GM23338 (cell line): Measurements from ENCODE around the gene WDR35.

Experiments used
- CREB1 ChIP-seq: fragments of 250-450 bp; sonication (Bioruptor Pico); IDR thresholded peaks from 2 replicates; pipeline ENCODE4 v1.5.0; 2020; ENCODE audit warnings: low read depth, mild to moderate bottlenecking, moderate library complexity
- EZH2 ChIP-seq: fragments of 200-600 bp; sonication (generic); IDR thresholded peaks from one replicate; pipeline ENCODE4 v1.8.0; 2017; ENCODE audit warnings: antibody characterized with exemption, mild to moderate bottlenecking, low read depth; ENCODE audit not compliant: unreplicated experiment
- EZH2phosphoT487 ChIP-seq: fragments of 200-600 bp; sonication (generic); IDR thresholded peaks from one replicate; pipeline ENCODE4 v1.8.1; 2018; ENCODE audit warnings: antibody characterized with exemption; ENCODE audit not compliant: unreplicated experiment
- JUNB ChIP-seq: IDR thresholded peaks from one replicate; pipeline ENCODE4 v1.6.1; 2016; ENCODE audit warnings: antibody characterized with exemption; ENCODE audit not compliant: unreplicated experiment
- NANOG ChIP-seq: IDR thresholded peaks from 2 replicates; pipeline ENCODE4 v1.6.1; 2016; ENCODE audit warnings: antibody characterized with exemption, borderline replicate concordance
- POLR2AphosphoS5 ChIP-seq: IDR thresholded peaks from 2 replicates; pipeline ENCODE4 v1.6.1; 2016; ENCODE audit warnings: antibody characterized with exemption, low read depth
- STAT1 ChIP-seq: IDR thresholded peaks from one replicate; pipeline ENCODE4 v1.6.1; 2016; ENCODE audit warnings: antibody characterized with exemption; ENCODE audit not compliant: unreplicated experiment
- ZNF114 ChIP-seq: fragments of 250-450 bp; sonication (Bioruptor Pico); IDR thresholded peaks from 2 replicates; pipeline ENCODE4 v1.5.0; 2020; ENCODE audit warnings: mild to moderate bottlenecking, moderate library complexity
- ZNF331 ChIP-seq: fragments of 250-450 bp; sonication (Bioruptor Pico); IDR thresholded peaks from 2 replicates; pipeline ENCODE4 v1.5.0; 2020; ENCODE audit warnings: low read depth, mild to moderate bottlenecking, moderate library complexity
- TF ChIP-seq, protein P1 (sequence below), 2 experiments: fragments of 200-600 bp in 1 of 2; sonication (generic) in 1 of 2; conservative IDR thresholded peaks; 2 replicates each; pipeline versions ENCODE4 v1.5.1 to v1.6.1; 2016 to 2017; ENCODE audit warnings: antibody characterized with exemption in 2 of 2, low read depth in 2 of 2, mild to moderate bottlenecking in 2 of 2, moderate library complexity in 1 of 2
- TF ChIP-seq, protein P2 (sequence below): IDR thresholded peaks from one replicate; pipeline ENCODE4 v1.6.1; 2018; ENCODE audit warnings: antibody characterized with exemption; ENCODE audit not compliant: unreplicated experiment

DNA sequence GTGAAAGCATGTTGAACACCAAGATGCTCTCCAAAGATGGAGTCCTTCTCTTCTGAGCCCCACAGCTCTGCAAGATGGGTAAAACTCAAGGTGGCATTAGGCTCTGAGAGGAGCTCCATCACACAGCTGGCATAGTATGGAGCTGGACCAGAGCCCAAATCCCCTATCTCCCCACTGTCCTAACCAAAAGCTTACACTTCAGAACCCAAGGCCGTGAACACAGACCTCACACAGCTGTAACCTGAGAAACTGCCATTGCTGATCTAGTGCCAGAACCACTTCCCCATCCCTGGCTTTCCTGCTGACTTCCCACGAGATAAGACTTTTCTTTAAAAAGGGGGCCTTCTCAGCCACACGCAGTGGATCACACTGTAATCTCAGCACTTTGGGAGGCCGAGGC lies 113.2 kb downstream of the WDR35 start:
- TF ChIP-seq EZH2 (no peak), POLR2AphosphoS5 (no peak), STAT1 (no peak), CREB1 (CRISPR knock-in tag) (no peak), EZH2phosphoT487 (no peak), JUNB (no peak), ZNF114 (no peak), ZNF331 (CRISPR knock-in tag) (no peak), NANOG (no peak)
- TF ChIP-seq, protein P1, sequence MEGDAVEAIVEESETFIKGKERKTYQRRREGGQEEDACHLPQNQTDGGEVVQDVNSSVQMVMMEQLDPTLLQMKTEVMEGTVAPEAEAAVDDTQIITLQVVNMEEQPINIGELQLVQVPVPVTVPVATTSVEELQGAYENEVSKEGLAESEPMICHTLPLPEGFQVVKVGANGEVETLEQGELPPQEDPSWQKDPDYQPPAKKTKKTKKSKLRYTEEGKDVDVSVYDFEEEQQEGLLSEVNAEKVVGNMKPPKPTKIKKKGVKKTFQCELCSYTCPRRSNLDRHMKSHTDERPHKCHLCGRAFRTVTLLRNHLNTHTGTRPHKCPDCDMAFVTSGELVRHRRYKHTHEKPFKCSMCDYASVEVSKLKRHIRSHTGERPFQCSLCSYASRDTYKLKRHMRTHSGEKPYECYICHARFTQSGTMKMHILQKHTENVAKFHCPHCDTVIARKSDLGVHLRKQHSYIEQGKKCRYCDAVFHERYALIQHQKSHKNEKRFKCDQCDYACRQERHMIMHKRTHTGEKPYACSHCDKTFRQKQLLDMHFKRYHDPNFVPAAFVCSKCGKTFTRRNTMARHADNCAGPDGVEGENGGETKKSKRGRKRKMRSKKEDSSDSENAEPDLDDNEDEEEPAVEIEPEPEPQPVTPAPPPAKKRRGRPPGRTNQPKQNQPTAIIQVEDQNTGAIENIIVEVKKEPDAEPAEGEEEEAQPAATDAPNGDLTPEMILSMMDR (conservative IDR thresholded peaks at IDR 0.05; ENCODE audit: low read depth in 2 of 2) = no peak
- TF ChIP-seq, protein P2, sequence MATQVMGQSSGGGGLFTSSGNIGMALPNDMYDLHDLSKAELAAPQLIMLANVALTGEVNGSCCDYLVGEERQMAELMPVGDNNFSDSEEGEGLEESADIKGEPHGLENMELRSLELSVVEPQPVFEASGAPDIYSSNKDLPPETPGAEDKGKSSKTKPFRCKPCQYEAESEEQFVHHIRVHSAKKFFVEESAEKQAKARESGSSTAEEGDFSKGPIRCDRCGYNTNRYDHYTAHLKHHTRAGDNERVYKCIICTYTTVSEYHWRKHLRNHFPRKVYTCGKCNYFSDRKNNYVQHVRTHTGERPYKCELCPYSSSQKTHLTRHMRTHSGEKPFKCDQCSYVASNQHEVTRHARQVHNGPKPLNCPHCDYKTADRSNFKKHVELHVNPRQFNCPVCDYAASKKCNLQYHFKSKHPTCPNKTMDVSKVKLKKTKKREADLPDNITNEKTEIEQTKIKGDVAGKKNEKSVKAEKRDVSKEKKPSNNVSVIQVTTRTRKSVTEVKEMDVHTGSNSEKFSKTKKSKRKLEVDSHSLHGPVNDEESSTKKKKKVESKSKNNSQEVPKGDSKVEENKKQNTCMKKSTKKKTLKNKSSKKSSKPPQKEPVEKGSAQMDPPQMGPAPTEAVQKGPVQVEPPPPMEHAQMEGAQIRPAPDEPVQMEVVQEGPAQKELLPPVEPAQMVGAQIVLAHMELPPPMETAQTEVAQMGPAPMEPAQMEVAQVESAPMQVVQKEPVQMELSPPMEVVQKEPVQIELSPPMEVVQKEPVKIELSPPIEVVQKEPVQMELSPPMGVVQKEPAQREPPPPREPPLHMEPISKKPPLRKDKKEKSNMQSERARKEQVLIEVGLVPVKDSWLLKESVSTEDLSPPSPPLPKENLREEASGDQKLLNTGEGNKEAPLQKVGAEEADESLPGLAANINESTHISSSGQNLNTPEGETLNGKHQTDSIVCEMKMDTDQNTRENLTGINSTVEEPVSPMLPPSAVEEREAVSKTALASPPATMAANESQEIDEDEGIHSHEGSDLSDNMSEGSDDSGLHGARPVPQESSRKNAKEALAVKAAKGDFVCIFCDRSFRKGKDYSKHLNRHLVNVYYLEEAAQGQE = no peak
